Transverse colon (tissue), 4 donors: Measurements from ENCODE around the gene UNC80. TPM values are rescaled to one million over a fixed set of nuclear protein-coding genes. Genes with fewer than 3 reads are reported as not detected.

Experiments used
- DNase-seq: peaks from one replicate; pipeline ENCODE4 v3.0.0-alpha.2; 2019
- H3K27ac ChIP-seq, 4 donors: fragments of 200-600 bp; sonication (generic); 2 replicates each; pipeline ENCODE4 v1.5.1; 2016 to 2018; ENCODE audit warnings: inconsistent platforms in 4 of 4
- H3K27me3 ChIP-seq: fragments of 200-600 bp; sonication (generic); 2 replicates; pipeline ENCODE4 v1.5.1; 2017; ENCODE audit warnings: inconsistent platforms
- H3K36me3 ChIP-seq, 4 donors: fragments of 200-600 bp; sonication (generic); 2 replicates each; pipeline ENCODE4 v1.5.1; 2017 to 2019; ENCODE audit warnings: inconsistent platforms in 4 of 4
- H3K4me1 ChIP-seq, 4 donors: fragments of 200-600 bp; sonication (generic); 2 replicates each; pipeline ENCODE4 v1.5.1; 2017 to 2020; ENCODE audit warnings: inconsistent platforms in 4 of 4
- H3K4me3 ChIP-seq, 4 donors: fragments of 200-600 bp; sonication (generic); 1 replicate in 1 of 4; 2 replicates in 3 of 4; pipeline versions ENCODE4 v1.5.1 to v1.6.1; 2017 to 2019; ENCODE audit warnings: inconsistent platforms in 4 of 4
- H3K9me3 ChIP-seq, 2 donors: fragments of 200-600 bp; sonication (generic); 2 replicates each; pipeline ENCODE4 v1.5.1; 2017 to 2019; ENCODE audit warnings: inconsistent platforms in 2 of 2
- CTCF ChIP-seq, 5 experiments: fragments of 200-600 bp in 3 of 5; fragments of 450-650 bp in 2 of 5; sonication (generic) in 3 of 5; IDR thresholded peaks; 1 replicate in 2 of 5; 2 replicates in 3 of 5; pipeline ENCODE4 v1.5.1; 2016 to 2017; ENCODE audit warnings: antibody characterized with exemption in 5 of 5, inconsistent platforms in 3 of 5, mild to moderate bottlenecking in 2 of 5, moderate library complexity in 1 of 5
- EP300 ChIP-seq: sonication (generic); formaldehyde crosslinking; IDR thresholded peaks from one replicate; pipeline ENCODE4 v1.6.1; 2017; ENCODE audit warnings: antibody characterized with exemption, low read depth
- POLR2A ChIP-seq: fragments of 450-650 bp; IDR thresholded peaks from one replicate; pipeline ENCODE4 v1.6.1; 2016; ENCODE audit warnings: antibody characterized with exemption, mild to moderate bottlenecking, moderate library complexity
- POLR2AphosphoS5 ChIP-seq, 3 donors: sonication (generic); formaldehyde crosslinking; IDR thresholded peaks; one replicate each; pipeline ENCODE4 v1.6.1; 2016; ENCODE audit warnings: antibody characterized with exemption in 3 of 3
- WGBS, 2 donors: methylation state at CpG; one replicate each; pipeline ENCODE4 v1.1.5; 2018; ENCODE audit warnings: low coverage in 1 of 2; 5-methylcytosine and 5-hydroxymethylcytosine counted together
- in situ Hi-C, 4 donors: fragments of 200-750 bp; cut with MboI; loops; one replicate each; pipeline versions ENCODE4 v1.15.0 to v1.15.1; 2017; ENCODE audit warnings: low sequenced_read_pairs in 3 of 4, low pct_ligation_motif_present in 1 of 4, low pct_unique_long_range_greater_than_20kb in 1 of 4
- intact Hi-C: fragments of 100-400 bp; cut with DNase I; formaldehyde crosslinking; loops from one replicate; pipeline ENCODE4 v1.15.1; 2023; ENCODE audit warnings: low total_unique reads
- total RNA-seq, 4 donors: library from RNA; depleted of rRNA; stranded (reverse); fragments of >200 nt; gene quantifications; one replicate each; pipeline ENCODE4 v1.1.0, GENCODE V29; 2016

UNC80 gene
- total RNA-seq, 4 donors from 2014 or later = 0.14 to 0.75 (median 0.16) TPM; not detected in 1

GRCh38 chr2:209933499-209934483 lies 162.2 kb downstream of the UNC80 start:
- in situ Hi-C loops = no loop called here
- H3K27ac ChIP-seq = no peak overlapping the region
- H3K9me3 ChIP-seq = no peaks in the 10 kb centered on the region
- DNase-seq = no peak
- H3K36me3 ChIP-seq = no peaks in the 10 kb centered on the region
- no peak for TF ChIP-seq EP300
- TF ChIP-seq CTCF (IDR thresholded peaks at IDR 0.05) = no peak
- no peak for TF ChIP-seq POLR2A
- no peak for TF ChIP-seq POLR2AphosphoS5 (IDR thresholded peaks at IDR 0.05)
- 20 to 48% methylated on average over 5 to 12 of the region's 12 CpGs for WGBS, 2 donors
- intact Hi-C loops = no loop called here
- no peaks in the 10 kb centered on the region for H3K27me3 ChIP-seq
- H3K4me3 ChIP-seq = no peak overlapping the region
- peaks cover 0 to 7% (median 3%) of the 10 kb centered on the region in 4 donors for H3K4me1 ChIP-seq

GRCh38 chr2:209936106-209936666 lies 164.6 kb downstream of the UNC80 start:
- no peaks in the 10 kb centered on the region for H3K27me3 ChIP-seq
- no peaks in the 10 kb centered on the region for H3K36me3 ChIP-seq
- in situ Hi-C loops = no loop called here
- no peak for TF ChIP-seq POLR2AphosphoS5 (IDR thresholded peaks at IDR 0.05)
- peak in 1 of 5 experiments; percentile 12 for TF ChIP-seq CTCF (IDR thresholded peaks at IDR 0.05)
- no peak overlapping the region for H3K27ac ChIP-seq
- 67 to 71% methylated on average over 3 of the region's 3 CpGs for WGBS, 2 donors
- no peak for DNase-seq
- H3K4me1 ChIP-seq = peaks cover 0 to 7% (median 3%) of the 10 kb centered on the region in 4 donors
- no peak overlapping the region for H3K4me3 ChIP-seq
- H3K9me3 ChIP-seq = no peaks in the 10 kb centered on the region
- intact Hi-C loops = no loop called here

GRCh38 chr2:209937893-209938292 lies 166.3 kb downstream of the UNC80 start:
- Histone ChIP-seq H3K36me3 (no peaks in the 10 kb centered on the region), H3K4me1 (peaks cover 0 to 7% (median 3%) of the 10 kb centered on the region in 4 donors), H3K9me3 (no peaks in the 10 kb centered on the region), H3K4me3 (no peak overlapping the region), H3K27ac (no peak overlapping the region), H3K27me3 (no peaks in the 10 kb centered on the region)
- no peak for TF ChIP-seq POLR2AphosphoS5 (IDR thresholded peaks at IDR 0.05)
- no peak for TF ChIP-seq POLR2A
- TF ChIP-seq EP300 = no peak
- no peak for TF ChIP-seq CTCF (IDR thresholded peaks at IDR 0.05)
- in situ Hi-C loops = no loop called here
- intact Hi-C loops = no loop called here
- no peak for DNase-seq

GRCh38 chr2:209938906-209939305 lies 167.3 kb downstream of the UNC80 start:
- in situ Hi-C loops = no loop called here
- H3K27ac ChIP-seq = no peak overlapping the region
- 50 to 56% methylated on average over 1 of the region's 1 CpG for WGBS, 2 donors
- H3K9me3 ChIP-seq = no peaks in the 10 kb centered on the region
- no peaks in the 10 kb centered on the region for H3K36me3 ChIP-seq
- intact Hi-C loops = no loop called here
- no peaks in the 10 kb centered on the region for H3K27me3 ChIP-seq
- DNase-seq = no peak
- no peak overlapping the region for H3K4me3 ChIP-seq
- H3K4me1 ChIP-seq = peaks cover 0 to 4% (median 1%) of the 10 kb centered on the region in 4 donors
- TF ChIP-seq CTCF (IDR thresholded peaks at IDR 0.05) (no peak), POLR2AphosphoS5 (IDR thresholded peaks at IDR 0.05) (no peak), EP300 (no peak), POLR2A (no peak)
